Measurements from ENCODE around the gene ANKRA2.

Gene ANKRA2

GRCh38 chr5:73550016-73550415, 15.4 kb downstream of the ANKRA2 start:
- TF ChIP-seq CTCF (conservative IDR thresholded peaks at IDR 0.05; ENCODE audit: low read length), result no peak
- no peak overlapping the region for H3K4me3 ChIP-seq (ENCODE audit: low read length)
- DNase-seq (ENCODE audit: low read depth), result no peak

DNA sequence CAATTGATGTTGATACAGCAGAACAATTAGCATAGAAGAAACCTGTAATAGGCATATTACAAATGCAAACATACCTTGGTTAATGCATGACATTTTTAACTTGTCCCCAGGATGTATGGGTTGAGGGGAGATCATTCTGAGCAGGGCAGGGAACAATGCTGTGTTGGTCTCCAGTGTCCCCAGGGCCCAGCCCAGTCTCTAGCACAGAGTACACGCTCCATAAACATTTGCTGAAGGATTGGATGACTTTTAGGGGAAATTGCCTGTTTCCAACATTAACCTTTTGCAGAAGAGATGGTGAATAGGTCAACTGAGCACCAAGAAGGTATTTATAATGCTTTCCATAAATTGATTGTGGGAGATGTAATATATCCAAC, 20.0 kb downstream of the ANKRA2 start:
- DNase-seq (ENCODE audit: low read depth), result no peak
- H3K4me3 ChIP-seq (ENCODE audit: low read length), result no peak overlapping the region
- TF ChIP-seq CTCF (conservative IDR thresholded peaks at IDR 0.05; ENCODE audit: low read length), result no peak

DNA sequence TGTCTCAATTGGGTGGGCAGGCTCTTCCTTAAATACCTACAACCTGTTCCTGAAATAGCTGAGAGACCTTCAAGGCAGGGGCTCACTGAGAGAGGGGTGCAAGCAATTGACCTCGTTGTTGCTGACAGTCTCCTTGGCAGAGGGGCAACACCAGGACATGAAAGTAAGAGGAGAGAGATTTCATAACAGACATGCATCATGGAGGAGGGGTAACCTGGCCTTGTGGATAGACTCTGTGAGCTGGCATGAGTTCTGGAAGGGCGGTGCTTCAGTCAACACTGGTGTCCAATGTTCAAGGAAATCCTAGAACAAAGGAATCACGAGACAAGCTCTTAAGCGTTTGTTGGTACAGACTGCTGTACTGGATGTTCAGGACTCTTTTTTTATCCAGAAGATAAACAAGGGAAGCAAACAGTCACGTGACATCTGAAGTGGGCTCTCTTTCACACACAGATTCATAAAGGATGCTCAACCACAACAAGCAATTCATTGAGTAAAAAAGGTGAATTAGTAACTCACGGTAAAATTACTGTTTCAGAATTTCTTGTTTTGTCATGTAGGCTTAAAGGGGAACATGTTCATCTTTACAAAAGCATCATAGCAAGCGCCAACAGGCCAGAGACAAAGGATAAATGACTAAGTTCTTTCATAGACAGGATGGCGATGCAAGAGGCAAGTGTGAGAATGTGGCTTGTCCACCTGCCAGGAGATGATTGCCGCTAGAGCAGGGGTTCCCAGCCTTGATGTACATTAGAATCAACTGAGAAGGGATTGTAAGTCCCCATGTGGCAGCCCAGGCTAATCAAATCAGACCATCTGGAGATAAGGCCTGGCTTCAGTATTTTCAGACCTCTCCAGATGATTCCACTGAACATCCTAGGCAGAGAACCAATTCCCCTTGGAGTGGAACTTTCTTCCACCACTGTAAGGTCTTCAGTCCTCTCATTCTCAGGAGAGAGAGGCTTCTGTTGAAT, 20.7 kb downstream of the ANKRA2 start:
- no peak overlapping the region for H3K4me3 ChIP-seq (ENCODE audit: low read length)
- no peak for TF ChIP-seq CTCF (conservative IDR thresholded peaks at IDR 0.05; ENCODE audit: low read length)
- DNase-seq (ENCODE audit: low read depth), result no peak

GRCh38 chr5:73542020-73542419, 23.4 kb downstream of the ANKRA2 start:
- no peak for TF ChIP-seq CTCF (conservative IDR thresholded peaks at IDR 0.05; ENCODE audit: low read length)
- H3K4me3 ChIP-seq (ENCODE audit: low read length), result no peak overlapping the region
- no peak for DNase-seq (ENCODE audit: low read depth)

DNA sequence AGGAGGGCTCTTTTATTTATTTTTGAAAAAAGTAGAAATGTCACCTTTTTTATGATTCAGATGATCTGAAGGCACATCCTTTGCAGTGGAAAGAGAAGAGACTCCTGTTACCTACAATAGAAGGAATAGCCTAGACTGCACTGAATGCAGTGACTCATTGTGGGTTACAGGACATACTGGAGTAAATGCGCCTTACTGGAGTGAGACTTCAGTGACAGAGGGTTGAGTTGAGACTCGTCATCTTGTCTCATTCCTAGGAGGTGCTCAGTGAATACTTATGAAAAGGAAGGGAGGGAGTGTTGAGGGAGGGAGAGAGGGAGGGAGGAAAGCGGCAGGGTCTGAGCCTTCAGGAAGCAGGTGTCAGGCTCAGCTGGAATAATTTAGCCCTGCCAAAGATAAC, 25.2 kb downstream of the ANKRA2 start:
- no peak for TF ChIP-seq CTCF (conservative IDR thresholded peaks at IDR 0.05; ENCODE audit: low read length)
- peak; percentile 63 for DNase-seq (ENCODE audit: low read depth)
- no peak overlapping the region for H3K4me3 ChIP-seq (ENCODE audit: low read length)

GRCh38 chr5:73539730-73540129, 25.7 kb downstream of the ANKRA2 start:
- DNase-seq (ENCODE audit: low read depth), result no peak
- TF ChIP-seq CTCF (conservative IDR thresholded peaks at IDR 0.05; ENCODE audit: low read length), result no peak
- H3K4me3 ChIP-seq (ENCODE audit: low read length), result no peak overlapping the region

DNA sequence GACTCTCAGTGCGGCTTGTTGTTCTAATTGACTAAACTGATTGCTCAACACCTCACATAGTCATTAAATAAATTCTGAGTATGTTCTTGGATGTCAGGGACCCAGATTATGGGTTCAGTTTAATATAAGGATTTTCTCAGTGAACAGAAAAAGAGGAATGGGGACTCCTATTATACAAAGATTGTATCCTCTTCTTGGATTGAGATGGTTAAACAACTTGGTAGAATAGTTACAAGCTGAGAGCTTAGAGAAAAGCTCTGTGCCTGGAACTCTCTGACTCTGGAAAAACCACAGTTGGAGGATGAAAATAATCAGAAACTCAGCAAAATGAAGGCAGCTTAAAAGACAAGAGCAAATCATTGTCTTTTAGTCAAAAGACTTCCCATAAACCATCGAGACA, 30.5 kb downstream of the ANKRA2 start:
- H3K4me3 ChIP-seq (ENCODE audit: low read length), result no peak overlapping the region
- no peak for DNase-seq (ENCODE audit: low read depth)
- no peak for TF ChIP-seq CTCF (conservative IDR thresholded peaks at IDR 0.05; ENCODE audit: low read length)
